SW480 (cell line): Measurements from ENCODE around the gene PSMD7.

ENCODE experiments used
- DNase-seq: peaks from one replicate; pipeline ENCODE4 v3.0.0-alpha.2; 2016; ENCODE audit warnings: low spot score

The PSMD7 gene

DNA sequence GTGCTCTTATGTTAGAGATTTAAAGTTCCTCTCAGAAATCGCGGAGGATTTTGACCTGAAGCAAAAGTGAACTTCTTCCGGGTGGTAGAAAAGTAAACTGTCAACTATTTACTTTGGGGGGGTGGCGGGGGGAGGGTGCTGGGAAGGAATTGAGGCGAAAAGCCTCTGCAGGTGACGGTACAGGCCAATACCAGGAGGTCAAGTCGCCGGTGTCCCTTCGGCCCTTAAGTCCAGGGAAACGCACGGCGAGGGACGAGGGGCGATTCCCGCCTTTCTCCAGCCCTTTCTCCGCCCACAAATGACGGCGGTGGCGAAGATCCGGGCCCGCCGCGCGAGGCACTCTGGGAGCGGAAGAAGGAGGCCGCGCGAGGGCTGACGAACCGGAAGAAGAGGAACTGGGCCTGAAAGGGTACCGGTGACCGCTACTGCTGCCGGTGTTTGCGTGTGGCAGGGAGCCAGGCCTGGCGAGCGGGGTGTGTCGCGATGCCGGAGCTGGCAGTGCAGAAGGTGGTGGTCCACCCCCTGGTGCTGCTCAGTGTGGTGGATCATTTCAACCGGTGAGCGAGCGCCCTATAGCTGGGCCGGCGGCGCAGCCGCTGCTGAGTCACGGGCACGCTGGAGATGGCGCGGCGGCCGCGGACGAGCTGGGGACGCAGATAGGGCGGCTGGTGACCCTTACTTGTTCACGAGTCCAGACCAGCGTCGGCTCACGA is at the start of gene PSMD7:
PSMD7 (plus strand) TSS at position 383 of the 713 bp plus-strand sequence; CDS start at position 484, 101 bp downstream.
- peak; percentile 87 for DNase-seq

DNA sequence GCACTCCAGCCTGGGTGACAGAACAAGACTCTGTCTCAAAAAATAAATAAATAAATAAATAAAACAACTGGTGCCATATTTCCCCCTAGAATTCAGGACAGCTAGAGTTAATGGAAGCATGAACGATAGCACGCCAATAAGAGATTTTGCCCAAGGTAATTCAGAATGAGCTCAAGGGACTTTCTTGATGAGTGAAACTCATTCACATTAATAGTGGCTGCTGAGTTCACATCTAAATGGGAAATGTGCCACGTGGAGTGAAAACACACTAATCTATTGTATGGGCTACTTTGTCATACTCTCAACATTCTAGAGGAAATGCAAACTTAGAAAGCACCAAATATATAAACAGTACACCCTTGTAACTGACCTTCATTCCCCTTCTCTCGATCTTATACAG is 47.4 kb upstream of the PSMD7 start:
- no peak for DNase-seq

DNA sequence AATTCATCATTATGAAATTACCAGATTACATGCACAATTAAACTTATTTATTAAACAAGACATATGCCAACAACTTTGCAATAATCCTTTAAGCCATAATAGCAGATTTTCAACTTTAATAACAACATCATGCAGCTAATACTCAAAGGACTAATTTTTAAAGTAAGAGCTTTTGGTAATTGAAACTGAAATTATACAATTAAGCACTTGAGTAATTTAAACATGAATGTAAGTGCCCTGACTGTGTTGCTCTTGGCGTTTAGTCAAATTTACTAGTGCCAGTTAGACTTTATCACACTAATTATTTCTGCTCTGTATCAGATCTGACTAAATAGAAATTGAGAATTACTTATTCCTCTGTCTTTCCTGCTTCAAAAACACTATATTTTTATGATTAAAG is 46.8 kb upstream of the PSMD7 start:
- no peak for DNase-seq

DNA sequence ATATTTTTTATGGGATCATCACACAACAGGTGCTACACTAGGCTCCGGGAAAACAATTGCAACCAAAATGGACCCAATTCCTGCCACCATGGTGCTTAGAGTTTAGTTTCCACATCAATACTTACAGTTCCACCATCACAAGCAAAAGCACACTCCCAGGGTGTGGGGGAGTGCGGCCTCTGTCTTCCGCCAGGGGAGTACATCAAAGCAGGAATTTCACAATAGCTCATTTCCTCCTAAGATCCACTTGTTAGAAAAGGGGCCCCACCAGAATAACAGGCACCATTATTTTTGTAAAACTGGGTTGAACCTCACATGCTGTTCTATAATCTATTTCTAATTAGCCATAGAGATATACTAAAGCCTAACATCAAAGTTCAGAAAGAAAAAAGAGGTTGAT is 44.3 kb upstream of the PSMD7 start:
- no peak for DNase-seq

DNA sequence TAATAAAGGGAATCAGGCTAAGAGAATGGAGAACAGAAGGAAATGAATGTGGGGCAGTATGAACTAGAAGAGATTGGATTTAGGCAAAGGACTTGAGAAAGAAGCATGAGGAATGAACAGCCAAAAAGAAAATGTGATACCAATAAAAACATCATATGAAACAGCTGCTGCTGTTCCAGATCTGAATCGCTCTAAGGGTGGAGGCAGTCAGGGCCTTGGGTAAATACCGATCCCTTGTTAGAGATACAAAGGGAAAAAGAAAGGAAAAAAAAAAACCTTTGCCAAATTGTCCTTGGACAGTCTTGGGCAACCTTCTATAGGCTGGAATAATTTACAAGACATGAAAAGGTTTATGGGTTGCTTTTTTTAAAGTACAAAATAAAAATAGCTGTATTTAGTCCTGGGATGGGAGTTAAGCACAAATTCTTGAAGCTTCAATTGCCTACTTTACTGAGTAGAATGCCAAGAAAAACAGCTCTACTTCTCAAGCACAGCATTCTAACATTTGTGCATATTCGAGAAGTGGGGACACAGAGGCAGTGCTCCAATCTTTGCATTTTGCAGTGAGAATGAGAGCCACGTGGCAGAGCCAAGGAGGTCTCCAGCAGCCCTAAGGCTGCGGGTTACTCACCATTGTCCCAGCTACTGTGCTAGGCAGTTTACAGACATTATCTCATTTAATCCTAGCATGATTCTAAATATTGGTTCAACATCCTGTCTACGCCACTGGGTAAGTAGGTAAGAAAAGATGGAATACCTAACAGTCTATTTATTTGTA is 43.3 kb upstream of the PSMD7 start:
- DNase-seq, result no peak

DNA sequence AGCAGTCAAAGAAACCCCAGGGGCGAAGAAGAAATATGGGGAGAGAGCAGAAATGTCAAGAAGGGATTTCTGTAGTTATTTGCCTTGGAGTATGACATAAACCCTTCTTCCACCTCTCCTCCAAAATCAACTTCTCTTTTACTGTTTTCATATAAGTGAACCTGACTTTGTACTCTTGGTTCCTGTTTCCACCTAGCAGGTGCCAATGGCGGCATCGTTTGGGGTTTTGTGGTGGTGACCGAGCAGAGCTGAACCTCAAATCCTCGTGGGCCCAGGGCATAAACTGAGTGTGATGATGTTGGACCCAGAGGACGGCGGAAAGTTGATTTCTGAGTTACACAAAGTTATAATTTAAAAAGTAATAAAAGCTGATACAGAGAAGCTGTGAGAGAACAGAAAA is 39.6 kb upstream of the PSMD7 start:
- no peak for DNase-seq

DNA sequence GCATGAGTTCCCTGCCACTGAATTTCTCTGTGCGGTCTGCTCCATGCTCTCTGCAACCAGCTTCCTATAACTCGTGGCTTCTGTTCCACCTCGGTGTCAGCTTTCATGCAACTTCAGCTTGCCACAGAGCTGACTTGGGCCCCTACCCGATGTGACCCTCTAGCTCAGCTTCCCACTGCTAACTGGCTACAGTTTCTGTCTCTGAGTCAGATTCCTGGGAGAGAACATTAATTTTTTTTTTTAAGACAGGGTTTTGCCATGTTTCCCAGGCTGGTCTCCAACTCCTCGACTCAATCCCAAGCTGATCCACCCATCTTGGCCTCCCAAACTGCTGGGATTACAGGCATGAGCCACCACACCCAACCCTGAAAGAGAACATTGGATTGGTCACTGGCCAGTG is 35.5 kb upstream of the PSMD7 start:
- DNase-seq, result no peak

DNA sequence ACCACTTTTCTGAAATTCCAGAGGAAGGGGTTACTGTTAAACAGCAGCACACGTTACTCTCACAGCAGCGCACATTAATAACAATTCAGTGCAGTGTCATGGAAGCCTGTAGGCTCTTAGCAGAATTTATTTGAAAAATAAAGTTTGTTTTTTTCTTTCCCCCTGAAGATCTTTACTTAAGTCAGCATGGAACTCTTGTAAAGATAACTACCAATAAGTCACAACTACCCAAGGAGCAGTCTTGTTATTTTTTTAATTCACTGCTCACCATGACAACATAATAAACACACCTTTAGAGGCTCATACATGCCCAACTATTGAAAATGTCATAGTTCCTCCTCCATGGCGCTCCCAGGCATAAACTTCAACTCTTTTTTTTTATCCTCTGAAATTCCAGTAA is 31.8 kb upstream of the PSMD7 start:
- no peak for DNase-seq

DNA sequence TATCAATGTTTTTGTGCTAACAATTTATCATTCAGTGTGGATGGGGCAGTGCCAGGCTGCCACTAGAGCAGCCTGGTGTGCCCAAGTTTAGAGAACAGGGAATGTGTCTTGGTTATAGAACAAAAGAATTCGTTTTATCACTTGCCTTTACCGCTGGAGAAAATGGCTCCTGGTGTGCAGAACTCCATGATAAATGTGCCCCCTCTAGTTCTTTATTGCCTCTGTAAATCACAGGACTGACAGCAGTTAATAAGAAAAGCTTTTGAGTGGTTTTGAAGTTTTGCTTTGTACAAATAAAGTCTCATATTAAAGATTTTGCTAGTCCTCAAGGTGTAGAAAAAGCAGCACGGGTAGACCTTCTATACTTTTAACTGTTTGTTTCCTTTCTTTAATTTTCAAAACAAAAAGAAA is 28.2 kb upstream of the PSMD7 start:
- DNase-seq, result peak; percentile 1

DNA sequence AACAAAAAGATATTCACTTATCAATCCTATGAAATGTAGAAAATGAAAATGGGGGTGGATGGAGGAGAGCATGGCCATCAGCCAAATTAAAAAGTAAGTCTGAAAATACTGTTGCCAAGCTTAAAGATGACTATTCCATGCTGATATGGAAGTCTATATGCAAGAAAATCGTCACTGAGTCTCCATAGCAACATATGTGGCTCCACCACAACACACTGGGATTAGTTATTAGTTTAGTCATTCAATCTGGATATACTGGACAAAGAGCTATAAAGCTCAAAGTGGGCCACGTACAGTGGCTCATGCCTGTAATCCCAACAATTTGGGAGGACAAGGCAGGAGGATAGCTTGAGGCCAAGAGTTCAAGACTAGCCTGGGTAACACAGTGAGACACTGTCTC is 24.7 kb upstream of the PSMD7 start:
- DNase-seq, result no peak

DNA sequence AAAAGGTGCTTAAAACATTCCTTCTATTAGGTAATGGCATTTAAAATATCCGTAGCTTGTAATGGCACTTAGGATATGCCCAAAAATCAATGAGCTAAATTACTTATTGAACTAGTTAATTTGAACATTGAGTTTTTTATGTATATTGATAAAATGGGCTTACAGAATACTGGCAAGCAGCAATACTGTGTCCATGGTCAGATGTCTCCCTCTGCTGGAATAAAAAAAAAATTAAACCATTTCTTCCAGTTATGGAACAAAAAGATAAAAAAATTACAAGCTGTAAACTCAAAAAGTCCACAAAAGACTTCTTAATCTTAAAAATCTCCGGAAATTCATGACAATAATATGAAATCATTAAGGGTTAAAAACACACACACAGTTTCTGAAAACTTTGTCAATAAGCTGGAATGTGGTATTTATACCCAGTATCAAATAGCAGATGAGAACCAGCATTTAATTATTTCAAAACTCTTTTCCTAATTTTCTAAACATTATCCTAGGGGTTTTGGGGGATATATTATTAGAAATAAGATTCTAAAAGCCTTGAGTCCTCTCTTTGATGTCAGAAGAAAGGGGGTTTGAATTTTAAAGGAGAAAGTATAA is 21.5 kb upstream of the PSMD7 start:
- DNase-seq, result peak; percentile 20

DNA sequence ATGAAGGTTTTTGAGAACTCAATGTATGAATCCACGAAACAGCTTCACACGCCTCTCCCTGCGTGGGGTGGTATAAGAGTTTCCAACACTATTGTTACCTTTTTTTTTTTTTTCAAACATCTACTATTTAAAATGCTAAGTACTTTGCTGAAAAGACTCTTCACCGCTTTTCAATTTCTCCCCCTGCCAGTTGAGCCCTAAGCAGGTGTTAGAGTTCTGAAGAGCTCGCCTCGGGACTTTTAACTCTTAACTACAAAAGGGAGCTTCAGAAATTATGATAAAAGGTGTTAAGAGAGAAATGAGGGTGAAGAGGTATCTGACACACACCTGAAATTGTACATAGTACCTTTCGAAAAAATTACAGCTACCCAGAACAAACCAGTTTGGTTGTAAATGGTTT is 20.9 kb upstream of the PSMD7 start:
- DNase-seq, result no peak

DNA sequence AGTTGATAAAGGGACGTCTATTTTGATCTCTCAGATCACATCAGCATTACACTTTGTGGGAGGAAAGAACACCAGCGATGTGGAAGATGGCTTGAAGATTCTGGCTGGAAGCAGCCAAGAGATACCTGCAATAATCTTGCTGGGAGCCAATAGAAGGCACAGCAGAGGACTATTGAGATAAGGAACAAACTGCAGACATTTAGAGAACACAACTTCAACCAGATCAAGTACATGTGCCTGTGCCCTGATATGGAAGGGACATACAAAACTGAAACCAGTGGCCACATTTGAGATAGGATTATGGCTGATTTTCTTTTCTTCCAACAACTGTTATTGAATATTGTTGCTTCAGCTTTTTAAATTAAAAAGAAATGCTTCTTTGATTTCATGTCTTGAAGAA is 18.6 kb upstream of the PSMD7 start:
- DNase-seq, result no peak

DNA sequence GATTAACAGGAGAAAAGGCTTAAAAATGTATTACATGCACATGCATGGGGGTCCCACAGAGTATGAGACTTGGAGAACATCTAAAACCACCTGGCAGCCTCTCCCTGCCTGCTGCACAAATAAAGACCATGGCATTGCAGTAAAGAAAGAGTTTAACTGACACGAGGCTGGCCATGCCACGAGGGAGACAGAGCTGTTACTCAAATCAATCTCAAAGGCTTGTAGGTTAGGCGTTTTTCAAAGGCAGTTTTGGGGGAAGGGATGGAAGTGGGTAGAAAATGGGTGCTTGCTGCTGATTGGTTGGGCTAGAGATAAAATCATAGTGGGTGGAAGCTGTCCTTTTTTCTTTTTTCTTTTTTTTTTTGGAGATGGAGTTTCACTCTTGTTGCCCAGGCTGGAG is 17.3 kb upstream of the PSMD7 start:
- DNase-seq, result no peak

DNA sequence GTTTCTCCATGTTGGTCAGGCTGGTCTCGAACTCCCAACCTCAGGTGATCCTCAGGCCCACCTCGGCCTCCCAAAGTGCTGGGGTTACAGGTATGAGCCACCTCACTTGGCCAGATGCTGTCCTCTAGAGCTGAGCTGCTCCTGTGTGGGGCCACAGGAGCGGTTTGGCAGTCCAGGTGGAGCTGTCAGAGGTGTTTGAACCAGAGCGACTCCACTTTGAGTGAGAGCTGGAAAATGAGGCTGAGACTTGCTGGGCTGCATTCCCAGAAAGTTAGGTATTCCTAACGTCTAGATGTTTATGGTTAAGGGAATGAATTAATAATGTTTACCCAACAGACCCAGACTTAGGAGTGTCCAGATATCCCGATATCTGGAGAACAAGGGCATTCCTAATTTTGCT is 16.8 kb upstream of the PSMD7 start:
- no peak for DNase-seq

DNA sequence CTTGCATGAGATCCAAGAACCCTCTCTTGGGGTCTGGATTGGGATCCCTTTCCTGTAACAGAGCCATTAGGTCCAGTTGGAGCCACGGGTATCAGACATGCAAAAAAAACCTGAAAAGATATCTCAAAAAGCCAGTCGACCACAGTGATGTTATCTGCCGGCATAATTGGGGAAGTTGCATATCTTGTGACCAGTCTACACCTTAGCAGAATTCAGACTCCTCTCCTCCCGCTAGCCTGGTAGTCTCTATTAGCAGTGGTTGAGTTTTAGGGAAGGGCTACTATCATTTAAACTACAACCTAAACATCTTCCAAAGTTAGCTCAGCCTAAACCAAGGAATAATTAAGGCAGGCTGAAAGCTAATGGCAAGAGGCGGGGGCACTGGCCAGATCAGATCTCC is 16.2 kb upstream of the PSMD7 start:
- no peak for DNase-seq

DNA sequence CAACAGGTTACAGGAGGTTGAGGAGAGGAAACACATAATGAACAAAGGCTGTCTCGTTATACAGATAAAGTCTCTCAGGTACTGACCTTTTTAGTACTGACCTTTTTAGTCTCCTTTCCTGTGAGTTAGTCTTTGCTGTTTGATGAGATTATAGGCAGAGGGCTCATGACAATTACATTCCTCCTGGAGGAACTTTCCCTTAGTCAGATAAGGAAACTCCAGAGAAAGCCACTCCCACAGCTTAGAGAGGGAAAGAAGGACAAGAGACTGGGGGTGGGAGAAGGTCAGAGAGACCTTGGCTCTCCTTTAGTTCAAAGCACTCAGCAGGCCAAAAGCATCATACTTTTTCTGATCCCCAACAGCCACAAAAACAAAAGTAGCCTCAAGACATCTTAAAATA is 15.3 kb upstream of the PSMD7 start:
- DNase-seq, result no peak

DNA sequence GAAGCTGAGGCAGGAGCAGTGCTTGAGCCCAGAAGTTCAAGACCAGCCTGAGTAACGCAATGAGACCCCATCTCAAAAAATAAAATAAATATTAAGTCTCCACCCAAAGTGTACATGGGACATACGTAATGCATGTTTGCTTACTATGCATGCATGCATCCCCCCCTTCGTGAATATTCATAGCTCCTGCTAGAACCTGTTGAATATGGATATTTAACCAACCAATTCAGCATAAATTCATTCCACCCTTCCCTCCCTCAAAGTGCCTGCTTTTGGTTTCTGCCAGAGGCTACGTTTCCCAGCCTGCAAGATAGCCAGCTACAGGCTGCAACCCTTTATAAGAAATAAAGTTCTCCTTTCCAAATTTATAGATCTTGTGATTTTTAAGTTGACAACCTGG is 12.9 kb upstream of the PSMD7 start:
- no peak for DNase-seq

DNA sequence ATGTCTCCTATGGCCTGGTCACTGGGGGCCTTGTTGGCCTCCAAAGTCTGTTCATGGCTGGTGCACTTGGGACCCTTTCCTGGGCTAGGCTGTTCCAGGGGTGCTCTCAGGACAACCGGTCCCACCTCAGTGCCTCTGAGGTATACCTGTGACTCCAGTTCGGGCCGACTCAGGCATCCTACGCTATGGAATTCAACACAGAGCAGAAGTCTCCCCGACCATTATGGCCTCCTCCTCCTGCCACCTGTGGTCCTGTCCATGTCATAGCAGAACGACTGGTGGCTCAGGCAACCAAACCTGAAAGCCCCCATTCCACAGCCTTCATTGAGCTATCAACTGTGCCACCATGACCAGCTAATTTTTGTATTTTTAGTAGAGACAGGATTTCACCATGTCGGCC is 8.5 kb upstream of the PSMD7 start:
- no peak for DNase-seq

DNA sequence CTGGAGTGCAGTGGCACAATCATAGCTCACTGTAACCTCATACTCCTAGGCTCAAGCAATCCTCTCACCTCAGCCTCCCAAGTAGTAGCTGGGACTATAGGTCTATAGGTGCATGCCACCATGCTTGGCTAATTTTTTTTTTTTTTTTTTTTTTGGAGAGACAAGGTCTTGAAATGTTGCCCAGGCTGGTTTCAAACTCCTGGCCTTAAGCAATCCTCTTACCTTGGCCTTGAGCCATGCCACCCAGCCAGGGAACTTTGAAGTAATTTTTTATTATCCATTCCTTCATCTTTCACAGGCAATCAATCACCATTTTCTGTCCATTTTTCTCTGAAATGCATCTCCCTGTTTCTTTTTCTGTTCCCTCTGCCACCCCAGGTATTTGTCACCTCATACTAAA is 6.3 kb upstream of the PSMD7 start:
- DNase-seq, result no peak

DNA sequence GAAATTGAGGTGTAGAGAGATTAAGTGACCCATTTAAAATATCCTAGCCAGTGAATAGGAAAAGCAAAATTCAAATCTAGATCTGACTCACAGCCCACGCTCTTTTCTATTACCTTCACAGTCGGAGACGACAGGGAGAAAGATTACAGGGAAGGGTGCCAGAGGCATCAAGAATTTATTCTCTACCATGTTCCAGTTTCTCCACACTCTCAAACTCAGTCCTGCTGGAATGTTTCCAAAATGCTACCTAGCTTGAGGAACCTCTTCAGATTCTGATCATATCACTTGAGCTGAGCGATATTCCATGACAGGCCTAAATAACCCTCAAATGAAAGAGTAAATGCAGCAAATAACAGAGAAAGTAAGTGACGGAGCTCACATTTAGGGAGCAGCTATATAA is 5.4 kb upstream of the PSMD7 start:
- DNase-seq, result no peak

DNA sequence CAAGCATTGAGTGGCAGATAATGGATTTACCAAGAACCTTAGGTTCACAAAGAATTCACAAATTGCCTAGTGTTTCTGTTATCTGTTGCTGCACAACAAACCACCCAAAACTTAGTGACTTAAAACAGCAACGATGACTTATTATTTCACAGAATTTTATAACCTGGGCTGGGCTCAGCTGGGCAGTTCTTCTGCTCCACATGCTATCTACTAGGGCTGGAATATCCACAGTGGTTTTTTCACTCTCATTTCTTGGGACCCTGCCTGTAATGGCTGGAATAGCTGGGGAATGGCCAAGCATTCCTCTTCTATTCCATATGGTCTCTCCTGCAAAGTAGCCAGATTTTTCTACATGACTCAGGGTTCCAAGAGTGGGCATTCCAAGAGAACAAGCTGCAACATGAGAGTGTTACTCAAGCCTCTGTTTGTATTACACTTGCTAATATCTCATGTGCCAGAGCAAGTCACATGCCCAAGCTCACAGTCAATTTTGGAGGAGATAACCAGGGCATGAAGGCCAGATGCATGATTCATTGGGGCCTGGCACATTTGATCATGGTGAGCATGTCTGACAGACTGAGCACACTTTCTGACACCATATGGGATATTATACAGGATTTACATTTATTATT is 4.9 kb upstream of the PSMD7 start:
- DNase-seq, result no peak

DNA sequence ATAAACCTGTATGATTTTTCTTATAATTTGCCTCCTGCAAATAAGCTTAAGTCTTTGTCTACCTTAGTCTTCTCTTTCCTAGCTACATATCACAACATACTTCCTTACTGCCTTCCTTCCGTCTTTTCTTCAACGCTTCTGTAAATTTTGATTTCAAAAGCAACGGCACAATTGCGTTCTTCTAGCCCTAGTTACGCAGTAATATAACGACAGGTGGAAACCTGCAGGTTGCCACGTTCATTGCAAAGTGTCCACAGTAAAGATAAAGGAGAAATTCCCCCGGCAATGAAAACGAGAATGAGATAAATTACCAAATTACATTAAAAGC is 546 bp upstream of the PSMD7 start:
- peak; percentile 25 for DNase-seq
